SK-N-SH (cell line): Measurements from ENCODE around the gene SCT. TPM values are rescaled to one million over a fixed set of nuclear protein-coding genes. Genes with fewer than 3 reads are reported as not detected.

ENCODE experiments used
- CTCF ChIA-PET: fragments of 300-600, 350-600 bp; formaldehyde crosslinking; extraction: SDS; loops from one replicate; lab custom pipeline; 2021; lab: Yijun Ruan, JAX
- POLR2A ChIA-PET: fragments of 350-600 bp; sonication (Branson Sonifier 250); formaldehyde crosslinking; extraction: SDS; loops from one replicate; lab custom pipeline; 2020; ENCODE audit warnings: antibody characterized with exemption, inconsistent platforms; lab: Yijun Ruan, JAX
- DNase-seq: peaks from one replicate; pipeline ENCODE4 v3.0.0; 2012
- H2AFZ ChIP-seq: fragments of 200-600 bp; sonication (generic); 2 replicates; pipeline ENCODE4 v1.8.1; 2016; ENCODE audit warnings: antibody characterized with exemption, mild to moderate bottlenecking, low read depth
- H3F3A ChIP-seq: fragments of 200-600 bp; sonication (generic); replicated peaks from 2 replicates; pipeline ENCODE3; 2016; ENCODE audit warnings: antibody characterized with exemption, mild to moderate bottlenecking; ENCODE audit not compliant: insufficient read depth
- H3K27ac ChIP-seq, 2 experiments: fragments of 200-500 bp in 1 of 2; fragments of 200-600 bp in 1 of 2; sonication (Bioruptor generic) in 1 of 2; sonication (generic), shearing (Covaris generic) in 1 of 2; 2 replicates each; pipeline versions ENCODE4 v1.5.1 to v1.6.1; 2014 to 2016; ENCODE audit warnings: low read depth in 2 of 2, inconsistent platforms in 1 of 2, low read length in 1 of 2, mild to moderate bottlenecking in 1 of 2, mixed read lengths in 1 of 2
- H3K27me3 ChIP-seq: fragments of 200-600 bp; sonication (generic), shearing (Covaris generic); 2 replicates; pipeline ENCODE4 v1.6.1; 2016; ENCODE audit warnings: mixed run types; ENCODE audit not compliant: insufficient read depth
- H3K36me3 ChIP-seq, 2 experiments: fragments of 200-500 bp in 1 of 2; fragments of 200-600 bp in 1 of 2; sonication (Bioruptor generic) in 1 of 2; sonication (generic) in 1 of 2; replicated peaks in 1 of 2; 2 replicates each; pipeline versions ENCODE3 to v1.5.1; 2014 to 2016; ENCODE audit warnings: low read length in 1 of 2, mild to moderate bottlenecking in 1 of 2; ENCODE audit not compliant: insufficient read depth in 2 of 2, control insufficient read depth in 1 of 2
- H3K4me1 ChIP-seq, 2 experiments: fragments of 200-500 bp in 1 of 2; fragments of 200-600 bp in 1 of 2; sonication (Bioruptor generic) in 1 of 2; sonication (generic), shearing (Covaris generic) in 1 of 2; 2 replicates each; pipeline versions ENCODE4 v1.5.1 to v1.6.1; 2014 to 2016; ENCODE audit warnings: low read depth in 1 of 2, low read length in 1 of 2, mixed run types in 1 of 2; ENCODE audit not compliant: insufficient read depth in 2 of 2, control insufficient read depth in 1 of 2
- H3K4me2 ChIP-seq: fragments of 200-600 bp; sonication (generic), shearing (Covaris generic); 2 replicates; pipeline ENCODE4 v1.6.1; 2017; ENCODE audit warnings: mixed run types
- H3K4me3 ChIP-seq, 2 experiments: fragments of 200-500 bp in 1 of 2; fragments of 200-600 bp in 1 of 2; sonication (Bioruptor generic) in 1 of 2; sonication (generic), shearing (Covaris generic) in 1 of 2; 2 replicates each; pipeline versions ENCODE4 v1.5.1 to v1.8.1; 2014 to 2016; ENCODE audit warnings: low read depth in 2 of 2, inconsistent platforms in 1 of 2, low read length in 1 of 2, mild to moderate bottlenecking in 1 of 2, mixed read lengths in 1 of 2, moderate library complexity in 1 of 2
- H3K79me2 ChIP-seq: fragments of 200-600 bp; sonication (generic); 2 replicates; pipeline ENCODE4 v1.8.1; 2017; ENCODE audit warnings: mild to moderate bottlenecking; ENCODE audit not compliant: insufficient read depth
- H3K9ac ChIP-seq: fragments of 200-600 bp; sonication (generic); 2 replicates; pipeline ENCODE4 v1.6.1; 2017; ENCODE audit warnings: mixed run types
- H3K9me2 ChIP-seq: fragments of 200-600 bp; sonication (generic); 2 replicates; pipeline ENCODE4 v1.6.1; 2017; ENCODE audit warnings: mixed run types
- H3K9me3 ChIP-seq: fragments of 200-600 bp; sonication (generic); 2 replicates; pipeline ENCODE4 v1.6.1; 2017; ENCODE audit warnings: mixed run types, mild to moderate bottlenecking, moderate library complexity
- H4K20me1 ChIP-seq: fragments of 200-600 bp; sonication (generic); 2 replicates; pipeline ENCODE4 v1.6.1; 2017; ENCODE audit warnings: mild to moderate bottlenecking, mixed run types; ENCODE audit not compliant: insufficient read depth
- CHD2 ChIP-seq: fragments of 150-350 bp; IDR thresholded peaks from 2 replicates; pipeline ENCODE4 v1.6.1; 2018; ENCODE audit warnings: low read length; ENCODE audit not compliant: partially characterized antibody
- ELF1 ChIP-seq: IDR thresholded peaks from 2 replicates; pipeline ENCODE4 v1.4.0; 2012
- FOSL2 ChIP-seq: IDR thresholded peaks from 2 replicates; pipeline ENCODE4 v1.4.0; 2012; ENCODE audit warnings: low read depth, mild to moderate bottlenecking, moderate library complexity, borderline replicate concordance
- GABPA ChIP-seq: IDR thresholded peaks from 2 replicates; pipeline ENCODE4 v1.4.0; 2012; ENCODE audit warnings: low read depth, mild to moderate bottlenecking
- GATA2 ChIP-seq: sonication (generic); formaldehyde crosslinking; IDR thresholded peaks from 2 replicates; pipeline ENCODE4 v1.5.0; 2020; ENCODE audit warnings: mild to moderate bottlenecking, missing genetic modification reagents
- IRF3 ChIP-seq: fragments of 150-350 bp; IDR thresholded peaks from 2 replicates; pipeline ENCODE4 v1.6.1; 2016; ENCODE audit warnings: mild to moderate bottlenecking, low read depth, low read length
- MXI1 ChIP-seq: IDR thresholded peaks from 2 replicates; pipeline ENCODE4 v1.6.1; 2012; ENCODE audit warnings: mild to moderate bottlenecking, low read depth, low read length, improper control_type of control experiment
- NFIC ChIP-seq: IDR thresholded peaks from 2 replicates; pipeline ENCODE4 v1.4.0; 2012; ENCODE audit warnings: borderline replicate concordance
- PBX3 ChIP-seq: IDR thresholded peaks from 2 replicates; pipeline ENCODE4; 2012
- RAD21 ChIP-seq: IDR thresholded peaks from 2 replicates; pipeline ENCODE4 v1.6.1; 2012; ENCODE audit warnings: mild to moderate bottlenecking, low read length
- REST ChIP-seq: IDR thresholded peaks from 2 replicates; pipeline ENCODE4 v1.6.1; 2012; ENCODE audit warnings: mild to moderate bottlenecking, low read depth, low read length, moderate library complexity
- SIN3A ChIP-seq: IDR thresholded peaks from 2 replicates; pipeline ENCODE4 v1.6.1; 2012; ENCODE audit warnings: low read depth, mild to moderate bottlenecking, low read length, moderate library complexity, borderline replicate concordance
- SMC3 ChIP-seq: IDR thresholded peaks from 2 replicates; pipeline ENCODE4 v1.6.1; 2012; ENCODE audit warnings: low read depth, low read length, improper control_type of control experiment
- TCF12 ChIP-seq: IDR thresholded peaks from 2 replicates; pipeline ENCODE4 v1.4.0; 2012
- TEAD4 ChIP-seq: IDR thresholded peaks from 2 replicates; pipeline ENCODE4 v1.4.0; 2012; ENCODE audit warnings: mild to moderate bottlenecking, borderline replicate concordance; ENCODE audit not compliant: insufficient read depth
- USF1 ChIP-seq: IDR thresholded peaks from 2 replicates; pipeline ENCODE4 v1.4.0; 2012; ENCODE audit warnings: low read depth, borderline replicate concordance
- ZBTB33 ChIP-seq: IDR thresholded peaks from 2 replicates; pipeline ENCODE4 v1.4.0; 2012; ENCODE audit warnings: low read depth, borderline replicate concordance
- WGBS: methylation state at CpG from one replicate; pipeline ENCODE4 v1.1.6; 2017; ENCODE audit warnings: low lambda C conversion rate; 5-methylcytosine and 5-hydroxymethylcytosine counted together
- polyA plus RNA-seq, 3 experiments: library from polyadenylated mRNA; depleted of rRNA; stranded (reverse); fragments of >200 nt; gene quantifications; 2 replicates each; pipeline ENCODE4 v1.2.3, GENCODE V29; 2012

SCT gene
- polyA plus RNA-seq, 1 of the 3 experiments (the other 2 are of a cell fraction), result not detected

GRCh38 chr11:589798-590197, 37.2 kb downstream of the SCT start:
- peaks cover 51% of the 10 kb centered on the region for H4K20me1 ChIP-seq
- H3K79me2 ChIP-seq, result peaks cover 57% of the 10 kb centered on the region
- H3F3A ChIP-seq, result peaks cover 12% of the 10 kb centered on the region
- H3K4me1 ChIP-seq, result no peaks in the 10 kb centered on the region
- H3K4me3 ChIP-seq, result no peak overlapping the region
- H3K27ac ChIP-seq, result no peak overlapping the region
- POLR2A ChIA-PET, result no interaction called here
- peaks cover 36 to 68% of the 10 kb centered on the region in 2 experiments for H3K36me3 ChIP-seq
- no peak overlapping the region for H3K9ac ChIP-seq
- no peaks in the 10 kb centered on the region for H3K9me2 ChIP-seq
- no peaks in the 10 kb centered on the region for H3K9me3 ChIP-seq
- H3K27me3 ChIP-seq, result no peaks in the 10 kb centered on the region
- DNase-seq, result no peak
- TF ChIP-seq CHD2 (no peak), ELF1 (no peak), FOSL2 (no peak), ZBTB33 (no peak), SMC3 (no peak), GABPA (no peak), IRF3 (no peak), RAD21 (no peak), TEAD4 (no peak), USF1 (no peak), GATA2 (no peak), TCF12 (no peak), MXI1 (no peak), PBX3 (no peak), REST (no peak), SIN3A (no peak), NFIC (no peak)
- CTCF ChIA-PET, result no interaction called here
- H2AFZ ChIP-seq, result no peak overlapping the region
- H3K4me2 ChIP-seq, result no peak overlapping the region
- 93% methylated on average over 22 of the region's 26 CpGs for WGBS
